ENCODE measurements around the gene LRRC47. TPM values are rescaled to one million over a fixed set of nuclear protein-coding genes. Genes with fewer than 3 reads are reported as not detected.

Gene LRRC47
- total RNA-seq, 1 experiment from 2014 or later = 65.1 TPM

GRCh38 chr1:3821908-3822307 lies 25.6 kb upstream of the LRRC47 start:
- Histone ChIP-seq H2BK120ac (ENCODE audit: low read depth, low read length, poor library complexity, severe bottlenecking) (no peak overlapping the region), H2BK12ac (ENCODE audit: insufficient read length, low read depth, low read length) (no peak overlapping the region), H3K4me1 (ENCODE audit: insufficient read depth, low read length) (no peaks in the 10 kb centered on the region), H3K79me2 (ENCODE audit: insufficient read depth, low read length) (no peaks in the 10 kb centered on the region), H2BK20ac (ENCODE audit: low read depth, low read length, poor library complexity, severe bottlenecking) (no peak overlapping the region), H4K20me1 (ENCODE audit: control insufficient read depth, insufficient read depth, insufficient read length) (no peaks in the 10 kb centered on the region), H3K9ac (ENCODE audit: extremely low read depth, insufficient read length, low read length) (no peak overlapping the region), H2AFZ (ENCODE audit: low read length) (no peak overlapping the region), H2AK5ac (ENCODE audit: insufficient read length, low read length) (no peak overlapping the region), H3K27me3 (ENCODE audit: insufficient read depth, low read length) (no peaks in the 10 kb centered on the region), H2BK15ac (ENCODE audit: low read depth, low read length) (no peak overlapping the region), H3T11ph (ENCODE audit: low read length) (no peak overlapping the region), H4K91ac (ENCODE audit: insufficient read length, low read depth, low read length) (no peak overlapping the region), H3K14ac (ENCODE audit: insufficient read depth, low read length) (no peak overlapping the region), H3K4me2 (ENCODE audit: insufficient read depth, insufficient read length, low read length) (no peak overlapping the region), H4K5ac (ENCODE audit: insufficient read length, low read depth, low read length) (no peak overlapping the region), H2BK5ac (ENCODE audit: insufficient read length, low read length) (no peak overlapping the region), H3K23me2 (ENCODE audit: insufficient read length, low read depth, low read length, poor library complexity, severe bottlenecking) (no peaks in the 10 kb centered on the region), H3K79me1 (ENCODE audit: insufficient read depth, low read depth, low read length, poor library complexity, severe bottlenecking) (no peaks in the 10 kb centered on the region), H3K9me3 (ENCODE audit: control insufficient read depth, low read depth, low read length) (no peaks in the 10 kb centered on the region), H3K56ac (ENCODE audit: insufficient read length, low read depth, low read length) (no peak overlapping the region), H3K27ac (ENCODE audit: insufficient read length, low read depth, low read length) (no peak overlapping the region), H3K23ac (ENCODE audit: insufficient read length, low read depth, low read length) (no peak overlapping the region), H4K8ac (replicated peaks; ENCODE audit: insufficient read length, low read depth, low read length) (no peak overlapping the region), H3K4ac (ENCODE audit: low read depth, low read length) (no peak overlapping the region), H3K18ac (ENCODE audit: insufficient read length, low read depth, low read length) (no peak overlapping the region)
- H3K4me3 Mint-ChIP-seq = no peak overlapping the region
- H3K4me1 Mint-ChIP-seq = 0 out of 4 replicates have a peak, but pooled peaks cover 0 to 2% of the 10 kb centered on the region in 2 experiments
- no CpG with 5 or more reads among the region's 15 CpGs for WGBS (ENCODE audit: extremely low coverage, insufficient read length, low lambda C conversion rate)
- TF ChIP-seq CTCF (conservative IDR thresholded peaks at IDR 0.05) = no peak
- no peak for DNase-seq
- H3K9me3 Mint-ChIP-seq = no peaks in the 10 kb centered on the region
- peaks cover 8 to 36% (median 19%) of the 10 kb centered on the region in 3 experiments; a peak in 6 of 7 replicates for H3K36me3 Mint-ChIP-seq (ENCODE audit: insufficient read depth in 1 of 3, low read depth in 3 of 3)
- no peaks in the 10 kb centered on the region; the same call in 1 of the 2 replicates for H3K27me3 Mint-ChIP-seq (ENCODE audit: low read depth)
- H3K27ac Mint-ChIP-seq = peak overlapping the region; percentile 33 to 71 (median 66); a peak in 5 of 7 replicates
